ENCODE results near the gene CUTA.

The CUTA gene

DNA sequence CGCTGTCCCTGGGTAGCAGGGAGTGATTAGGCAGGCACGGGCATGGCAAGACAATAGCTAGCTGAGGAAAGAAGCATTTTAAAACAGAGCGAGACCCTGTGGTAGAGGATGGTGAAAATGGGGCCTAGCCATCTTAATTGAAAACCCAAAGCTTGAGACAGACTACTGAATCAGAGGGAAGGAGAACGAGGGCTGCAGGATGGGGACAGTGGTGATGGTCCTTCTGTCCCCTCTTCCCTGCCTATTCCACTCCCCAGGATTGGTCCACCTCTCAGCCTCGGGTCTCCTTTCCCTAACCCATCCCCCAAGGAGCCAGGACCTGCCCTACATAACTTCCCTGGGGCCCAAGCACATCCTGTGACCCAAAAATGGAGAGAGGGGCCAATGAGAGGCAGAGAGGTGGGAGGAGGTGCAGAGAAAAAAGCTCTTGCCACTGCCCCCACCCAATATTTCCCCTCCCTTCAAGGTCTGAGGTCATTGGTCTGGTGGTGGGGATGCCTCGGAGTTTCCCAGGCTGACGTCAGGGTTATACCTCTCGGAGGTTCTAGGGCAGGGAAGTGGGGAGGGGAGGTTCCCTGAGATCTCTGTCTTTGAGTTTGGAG lies 884 bp upstream of the CUTA start (continued):
- TF ChIP-seq, protein P1, sequence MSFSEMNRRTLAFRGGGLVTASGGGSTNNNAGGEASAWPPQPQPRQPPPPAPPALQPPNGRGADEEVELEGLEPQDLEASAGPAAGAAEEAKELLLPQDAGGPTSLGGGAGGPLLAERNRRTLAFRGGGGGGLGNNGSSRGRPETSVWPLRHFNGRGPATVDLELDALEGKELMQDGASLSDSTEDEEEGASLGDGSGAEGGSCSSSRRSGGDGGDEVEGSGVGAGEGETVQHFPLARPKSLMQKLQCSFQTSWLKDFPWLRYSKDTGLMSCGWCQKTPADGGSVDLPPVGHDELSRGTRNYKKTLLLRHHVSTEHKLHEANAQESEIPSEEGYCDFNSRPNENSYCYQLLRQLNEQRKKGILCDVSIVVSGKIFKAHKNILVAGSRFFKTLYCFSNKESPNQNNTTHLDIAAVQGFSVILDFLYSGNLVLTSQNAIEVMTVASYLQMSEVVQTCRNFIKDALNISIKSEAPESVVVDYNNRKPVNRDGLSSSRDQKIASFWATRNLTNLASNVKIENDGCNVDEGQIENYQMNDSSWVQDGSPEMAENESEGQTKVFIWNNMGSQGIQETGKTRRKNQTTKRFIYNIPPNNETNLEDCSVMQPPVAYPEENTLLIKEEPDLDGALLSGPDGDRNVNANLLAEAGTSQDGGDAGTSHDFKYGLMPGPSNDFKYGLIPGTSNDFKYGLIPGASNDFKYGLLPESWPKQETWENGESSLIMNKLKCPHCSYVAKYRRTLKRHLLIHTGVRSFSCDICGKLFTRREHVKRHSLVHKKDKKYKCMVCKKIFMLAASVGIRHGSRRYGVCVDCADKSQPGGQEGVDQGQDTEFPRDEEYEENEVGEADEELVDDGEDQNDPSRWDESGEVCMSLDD (tag by site-specific recombination; IDR thresholded peaks at IDR 0.05): no peak
- TF ChIP-seq ZNF768 (tag by site-specific recombination; IDR thresholded peaks at IDR 0.05) (no peak), ZNF624 (tag by site-specific recombination; IDR thresholded peaks at IDR 0.05) (no peak), ZNF366 (tag by site-specific recombination; conservative IDR thresholded peaks at IDR 0.05) (0 out of 2 replicates have a peak, but pooled peaks have one; percentile 14), SP2 (tag by site-specific recombination; IDR thresholded peaks at IDR 0.05) (0 out of 2 replicates have a peak, but pooled peaks have one; percentile 4), EGR2 (tag by site-specific recombination; IDR thresholded peaks at IDR 0.05; ENCODE audit: low read depth) (peak; percentile 17; the same call in 1 of the 2 replicates), FEZF1 (tag by site-specific recombination; IDR thresholded peaks at IDR 0.05) (no peak), ZNF843 (tag by site-specific recombination; IDR thresholded peaks at IDR 0.05) (no peak), ZNF658 (tag by site-specific recombination; IDR thresholded peaks at IDR 0.05) (no peak), ZNF114 (tag by site-specific recombination; IDR thresholded peaks at IDR 0.05) (no peak), ZNF596 (tag by site-specific recombination; IDR thresholded peaks at IDR 0.05) (0 out of 2 replicates have a peak, but pooled peaks have one; percentile 23), ZBTB1 (tag by site-specific recombination; IDR thresholded peaks at IDR 0.05) (no peak), ZNF629 (tag by site-specific recombination; IDR thresholded peaks at IDR 0.05) (peak; percentile 10; the same call in 1 of the 2 replicates), KLF8 (tag by site-specific recombination; IDR thresholded peaks at IDR 0.05) (no peak), YY2 (tag by site-specific recombination; IDR thresholded peaks at IDR 0.05) (no peak), ZNF2 (tag by site-specific recombination; IDR thresholded peaks at IDR 0.05) (no peak), ZNF626 (tag by site-specific recombination; IDR thresholded peaks at IDR 0.05) (no peak)
- TF ChIP-seq, protein P2, sequence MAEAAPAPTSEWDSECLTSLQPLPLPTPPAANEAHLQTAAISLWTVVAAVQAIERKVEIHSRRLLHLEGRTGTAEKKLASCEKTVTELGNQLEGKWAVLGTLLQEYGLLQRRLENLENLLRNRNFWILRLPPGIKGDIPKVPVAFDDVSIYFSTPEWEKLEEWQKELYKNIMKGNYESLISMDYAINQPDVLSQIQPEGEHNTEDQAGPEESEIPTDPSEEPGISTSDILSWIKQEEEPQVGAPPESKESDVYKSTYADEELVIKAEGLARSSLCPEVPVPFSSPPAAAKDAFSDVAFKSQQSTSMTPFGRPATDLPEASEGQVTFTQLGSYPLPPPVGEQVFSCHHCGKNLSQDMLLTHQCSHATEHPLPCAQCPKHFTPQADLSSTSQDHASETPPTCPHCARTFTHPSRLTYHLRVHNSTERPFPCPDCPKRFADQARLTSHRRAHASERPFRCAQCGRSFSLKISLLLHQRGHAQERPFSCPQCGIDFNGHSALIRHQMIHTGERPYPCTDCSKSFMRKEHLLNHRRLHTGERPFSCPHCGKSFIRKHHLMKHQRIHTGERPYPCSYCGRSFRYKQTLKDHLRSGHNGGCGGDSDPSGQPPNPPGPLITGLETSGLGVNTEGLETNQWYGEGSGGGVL (tag by site-specific recombination; IDR thresholded peaks at IDR 0.05): peak; percentile 77

DNA sequence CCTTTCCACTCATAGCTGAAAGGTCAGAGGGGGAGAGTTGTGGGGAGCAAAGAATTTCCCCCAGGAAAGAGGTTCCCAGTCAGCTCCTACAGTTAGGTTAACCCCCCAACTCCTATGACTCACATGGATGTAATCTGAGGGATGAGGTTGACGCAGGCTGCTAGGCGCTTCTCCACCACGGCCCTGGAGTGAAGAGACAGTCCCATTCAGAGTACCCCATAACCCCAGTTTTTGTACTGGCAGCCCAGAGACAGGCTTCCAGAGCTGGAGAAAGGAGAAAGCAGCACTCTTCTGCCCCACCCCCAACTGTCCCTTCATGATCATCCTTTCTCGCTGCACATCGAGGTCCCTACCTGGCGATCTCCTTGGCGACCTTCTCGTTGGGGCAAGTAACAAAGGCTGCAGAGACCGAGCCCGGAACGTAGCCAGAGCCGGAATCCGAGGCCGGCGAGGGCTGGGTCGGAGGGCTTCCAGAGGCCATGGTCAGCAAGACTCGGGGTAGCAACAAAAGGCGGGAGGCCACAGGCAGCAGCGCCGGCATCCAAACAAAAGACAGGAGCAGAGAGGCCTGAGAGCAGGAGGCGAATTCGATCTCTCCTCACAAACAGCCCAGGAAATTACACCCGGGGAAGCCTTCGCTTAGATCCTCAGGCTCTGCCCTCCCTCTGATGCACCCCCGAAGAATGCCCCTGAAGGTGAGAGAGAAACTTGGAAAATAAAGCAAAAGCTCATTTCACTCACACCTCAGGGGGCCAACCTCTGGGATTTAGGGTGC lies 592 bp downstream of the CUTA start:
- H3K4me3 ChIP-seq (ENCODE audit: low read depth, low read length): peak overlapping the region; percentile 40
- H3K27ac ChIP-seq (ENCODE audit: extremely low read depth, low read depth, low read length): peak overlapping the region; percentile 67
- no peaks in the 10 kb centered on the region for H3K9me3 ChIP-seq (ENCODE audit: control insufficient read depth, insufficient read depth, low read depth, low read length)
- no peaks in the 10 kb centered on the region for H3K4me1 ChIP-seq (ENCODE audit: control insufficient read depth, insufficient read depth, low read length)
- ChIA-PET CTCF (interaction anchor here (0.6 to 1.7 kb wide), 7 partner anchors 9 to 162 kb away, joined by 3 to 7 read pairs (median 3); partner anchors contain the start of gene BAK1), POLR2A (interaction anchor here (0.6 to 3.4 kb wide), 7 partner anchors 9 to 445 kb away, joined by 3 to 16 read pairs (median 9); partner anchors contain the start of genes RPS18, VPS52, ZBTB22 and ZBTB9)
- H3K36me3 ChIP-seq (ENCODE audit: control insufficient read depth in 2 of 2, insufficient read depth in 1 of 2, low read length in 2 of 2): peaks cover 0 to 42% of the 10 kb centered on the region in 2 experiments; a peak in 1 of 3 replicates
- no peak for TF ChIP-seq ZNF600 (tag by site-specific recombination; IDR thresholded peaks at IDR 0.05)
- TF ChIP-seq, protein P3, sequence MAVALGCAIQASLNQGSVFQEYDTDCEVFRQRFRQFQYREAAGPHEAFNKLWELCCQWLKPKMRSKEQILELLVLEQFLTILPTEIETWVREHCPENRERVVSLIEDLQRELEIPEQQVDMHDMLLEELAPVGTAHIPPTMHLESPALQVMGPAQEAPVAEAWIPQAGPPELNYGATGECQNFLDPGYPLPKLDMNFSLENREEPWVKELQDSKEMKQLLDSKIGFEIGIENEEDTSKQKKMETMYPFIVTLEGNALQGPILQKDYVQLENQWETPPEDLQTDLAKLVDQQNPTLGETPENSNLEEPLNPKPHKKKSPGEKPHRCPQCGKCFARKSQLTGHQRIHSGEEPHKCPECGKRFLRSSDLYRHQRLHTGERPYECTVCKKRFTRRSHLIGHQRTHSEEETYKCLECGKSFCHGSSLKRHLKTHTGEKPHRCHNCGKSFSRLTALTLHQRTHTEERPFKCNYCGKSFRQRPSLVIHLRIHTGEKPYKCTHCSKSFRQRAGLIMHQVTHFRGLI (tag by site-specific recombination; IDR thresholded peaks at IDR 0.05): no peak
- TF ChIP-seq WT1 (tag by site-specific recombination; IDR thresholded peaks at IDR 0.05): 0 out of 2 replicates have a peak, but pooled peaks have one; percentile 5
- TF ChIP-seq ZBTB20 (tag by site-specific recombination; IDR thresholded peaks at IDR 0.05): 0 out of 2 replicates have a peak, but pooled peaks have one; percentile 12
- no peak for TF ChIP-seq ZNF10 (tag by site-specific recombination; IDR thresholded peaks at IDR 0.05)
- TF ChIP-seq, protein P4, sequence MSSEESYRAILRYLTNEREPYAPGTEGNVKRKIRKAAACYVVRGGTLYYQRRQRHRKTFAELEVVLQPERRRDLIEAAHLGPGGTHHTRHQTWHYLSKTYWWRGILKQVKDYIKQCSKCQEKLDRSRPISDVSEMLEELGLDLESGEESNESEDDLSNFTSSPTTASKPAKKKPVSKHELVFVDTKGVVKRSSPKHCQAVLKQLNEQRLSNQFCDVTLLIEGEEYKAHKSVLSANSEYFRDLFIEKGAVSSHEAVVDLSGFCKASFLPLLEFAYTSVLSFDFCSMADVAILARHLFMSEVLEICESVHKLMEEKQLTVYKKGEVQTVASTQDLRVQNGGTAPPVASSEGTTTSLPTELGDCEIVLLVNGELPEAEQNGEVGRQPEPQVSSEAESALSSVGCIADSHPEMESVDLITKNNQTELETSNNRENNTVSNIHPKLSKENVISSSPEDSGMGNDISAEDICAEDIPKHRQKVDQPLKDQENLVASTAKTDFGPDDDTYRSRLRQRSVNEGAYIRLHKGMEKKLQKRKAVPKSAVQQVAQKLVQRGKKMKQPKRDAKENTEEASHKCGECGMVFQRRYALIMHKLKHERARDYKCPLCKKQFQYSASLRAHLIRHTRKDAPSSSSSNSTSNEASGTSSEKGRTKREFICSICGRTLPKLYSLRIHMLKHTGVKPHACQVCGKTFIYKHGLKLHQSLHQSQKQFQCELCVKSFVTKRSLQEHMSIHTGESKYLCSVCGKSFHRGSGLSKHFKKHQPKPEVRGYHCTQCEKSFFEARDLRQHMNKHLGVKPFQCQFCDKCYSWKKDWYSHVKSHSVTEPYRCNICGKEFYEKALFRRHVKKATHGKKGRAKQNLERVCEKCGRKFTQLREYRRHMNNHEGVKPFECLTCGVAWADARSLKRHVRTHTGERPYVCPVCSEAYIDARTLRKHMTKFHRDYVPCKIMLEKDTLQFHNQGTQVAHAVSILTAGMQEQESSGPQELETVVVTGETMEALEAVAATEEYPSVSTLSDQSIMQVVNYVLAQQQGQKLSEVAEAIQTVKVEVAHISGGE (tag by site-specific recombination; conservative IDR thresholded peaks at IDR 0.05; ENCODE audit: low read depth): no peak
- TF ChIP-seq, protein P5, sequence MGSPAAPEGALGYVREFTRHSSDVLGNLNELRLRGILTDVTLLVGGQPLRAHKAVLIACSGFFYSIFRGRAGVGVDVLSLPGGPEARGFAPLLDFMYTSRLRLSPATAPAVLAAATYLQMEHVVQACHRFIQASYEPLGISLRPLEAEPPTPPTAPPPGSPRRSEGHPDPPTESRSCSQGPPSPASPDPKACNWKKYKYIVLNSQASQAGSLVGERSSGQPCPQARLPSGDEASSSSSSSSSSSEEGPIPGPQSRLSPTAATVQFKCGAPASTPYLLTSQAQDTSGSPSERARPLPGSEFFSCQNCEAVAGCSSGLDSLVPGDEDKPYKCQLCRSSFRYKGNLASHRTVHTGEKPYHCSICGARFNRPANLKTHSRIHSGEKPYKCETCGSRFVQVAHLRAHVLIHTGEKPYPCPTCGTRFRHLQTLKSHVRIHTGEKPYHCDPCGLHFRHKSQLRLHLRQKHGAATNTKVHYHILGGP (tag by site-specific recombination; IDR thresholded peaks at IDR 0.05): peak; percentile 35; the same call in 1 of the 2 replicates

Data from HEK293 (cell line).